ENCODE measurements around the gene DRC1. TPM values are rescaled to one million over a fixed set of nuclear protein-coding genes. Genes with fewer than 3 reads are reported as not detected.

DRC1 gene
- total and polyA plus RNA-seq, 2 of the 13 experiments (the other 11 are each of a cell fraction or from before 2014, with no cell fraction given): 0.07 TPM; not detected in 1

DNA sequence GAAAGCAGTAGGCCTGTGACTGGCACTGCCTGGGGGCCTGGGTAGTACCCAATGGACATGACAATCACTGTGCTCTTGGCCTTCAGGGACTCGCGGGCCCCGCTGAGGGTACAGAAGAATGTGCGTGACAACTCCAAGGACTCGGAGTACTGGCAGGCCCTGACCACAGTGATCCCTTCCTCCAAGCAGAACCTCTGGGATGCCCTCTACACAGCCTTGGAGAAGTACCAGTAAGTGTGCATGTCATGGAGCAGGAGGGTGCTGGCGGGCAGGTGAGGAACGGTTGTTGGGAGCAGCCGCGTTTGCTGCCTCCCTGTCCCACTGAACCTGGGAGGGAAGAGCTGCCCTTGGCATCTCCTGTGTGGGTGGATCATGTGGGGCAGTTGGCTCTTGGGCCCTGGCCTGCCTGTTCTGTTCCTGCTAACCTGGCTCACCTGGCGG, 52.9 kb downstream of the DRC1 start:
- Histone ChIP-seq H3K4me3 (replicated peaks in 1 of 3; ENCODE audit: insufficient read depth in 1 of 3, low read depth in 2 of 3, low read length in 3 of 3) (no peak overlapping the region), H3K27me3 (ENCODE audit: control insufficient read depth in 1 of 2, insufficient read depth in 2 of 2, low read length in 2 of 2) (peaks cover 0 to 6% of the 10 kb centered on the region in 2 experiments; a peak in 1 of 5 replicates), H3K27ac (ENCODE audit: extremely low read length, insufficient read depth, low read length) (no peak overlapping the region), H3K79me2 (ENCODE audit: insufficient read depth, low read length) (no peaks in the 10 kb centered on the region), H4K20me1 (ENCODE audit: insufficient read depth, low read length) (no peaks in the 10 kb centered on the region), H3K36me3 (replicated peaks in 1 of 2; ENCODE audit: control insufficient read depth in 1 of 2, insufficient read depth in 2 of 2, low read length in 2 of 2) (no peaks in the 10 kb centered on the region), H3K4me2 (ENCODE audit: low read depth, low read length) (no peak overlapping the region), H3K4me1 (ENCODE audit: insufficient read depth, low read length) (peaks cover 43% of the 10 kb centered on the region), H2AFZ (ENCODE audit: low read length) (no peak overlapping the region), H3K9me3 (ENCODE audit: low read length) (no peaks in the 10 kb centered on the region), H3K9ac (ENCODE audit: insufficient read depth, low read depth, low read length) (no peak overlapping the region)
- intact Hi-C loops (cut with micrococcal nuclease; ENCODE audit: unreplicated experiment): loop anchor here (5.0 kb wide), 2 partner anchors 57 to 122 kb away; no protein-coding TSS in a partner anchor
- no TSS peak for BruUV-seq (replicated peaks)
- POLR2A ChIA-PET: interaction anchor here (1.0 to 6.2 kb wide), 3 partner anchors 10 to 109 kb away, joined by 3 to 52 read pairs (median 6); partner anchors contain the start of genes ADGRF3 and SELENOI
- DNase-seq (ENCODE audit: low spot score) (no peak), FAIRE-seq (no peak), ATAC-seq (no peak)
- CTCF ChIA-PET (ENCODE audit: low intra/inter-chr PET ratio, low total read pairs): no interaction called here
- WGBS (ENCODE audit: low lambda C conversion rate): 82% methylated on average over 10 of the region's 10 CpGs
- in situ Hi-C loops (cut with HindIII; ENCODE audit: extremely low pct_ligation_motif_present, low pct_unique_long_range_greater_than_20kb): no loop called here
- TF ChIP-seq IKZF1 (IDR thresholded peaks at IDR 0.05): no peak
- TF ChIP-seq CSRNP2 (CRISPR knock-in tag; conservative IDR thresholded peaks at IDR 0.05; ENCODE audit: low read depth): no peak
- no peak for TF ChIP-seq PAWR (CRISPR knock-in tag; IDR thresholded peaks at IDR 0.05; ENCODE audit: borderline replicate concordance)
- TF ChIP-seq ZNF446 (CRISPR knock-in tag; IDR thresholded peaks at IDR 0.05): no peak

GRCh38 chr2:26455037-26455669, 53.4 kb downstream of the DRC1 start:
- BruUV-seq (replicated peaks): no TSS peak
- Histone ChIP-seq H3K27me3 (ENCODE audit: control insufficient read depth in 1 of 2, insufficient read depth in 2 of 2, low read length in 2 of 2) (peaks cover 0 to under 1% of the 10 kb centered on the region in 2 experiments; a peak in 1 of 5 replicates), H3K4me1 (ENCODE audit: insufficient read depth, low read length) (peaks cover 43% of the 10 kb centered on the region), H3K36me3 (replicated peaks in 1 of 2; ENCODE audit: control insufficient read depth in 1 of 2, insufficient read depth in 2 of 2, low read length in 2 of 2) (no peaks in the 10 kb centered on the region), H3K79me2 (ENCODE audit: insufficient read depth, low read length) (no peaks in the 10 kb centered on the region), H3K27ac (ENCODE audit: extremely low read length, insufficient read depth, low read length) (no peak overlapping the region), H2AFZ (ENCODE audit: low read length) (no peak overlapping the region), H3K9ac (ENCODE audit: insufficient read depth, low read depth, low read length) (no peak overlapping the region), H3K4me3 (replicated peaks in 1 of 3; ENCODE audit: insufficient read depth in 1 of 3, low read depth in 2 of 3, low read length in 3 of 3) (peak overlapping the region in 1 of 3 experiments; percentile 76; a peak in 1 of 6 replicates), H4K20me1 (ENCODE audit: insufficient read depth, low read length) (no peaks in the 10 kb centered on the region), H3K4me2 (ENCODE audit: low read depth, low read length) (peak overlapping the region; percentile 95), H3K9me3 (ENCODE audit: low read length) (no peaks in the 10 kb centered on the region)
- FAIRE-seq (no peak), DNase-seq (ENCODE audit: low spot score) (no peak), ATAC-seq (no peak)
- WGBS (ENCODE audit: low lambda C conversion rate): 70% methylated on average over 11 of the region's 11 CpGs
- in situ Hi-C loops (cut with HindIII; ENCODE audit: extremely low pct_ligation_motif_present, low pct_unique_long_range_greater_than_20kb) (no loop called here), intact Hi-C loops (cut with micrococcal nuclease; ENCODE audit: unreplicated experiment) (loop anchor here (5.0 kb wide), 2 partner anchors 58 to 123 kb away; no protein-coding TSS in a partner anchor)
- CTCF ChIA-PET (ENCODE audit: low intra/inter-chr PET ratio, low total read pairs): no interaction called here
- POLR2A ChIA-PET: interaction anchor here (0.7 to 6.2 kb wide), 4 partner anchors 11 to 210 kb away, joined by 3 to 52 read pairs (median 4); partner anchors contain the start of genes ADGRF3, HADHA, HADHB and SELENOI
- TF ChIP-seq, protein P1, sequence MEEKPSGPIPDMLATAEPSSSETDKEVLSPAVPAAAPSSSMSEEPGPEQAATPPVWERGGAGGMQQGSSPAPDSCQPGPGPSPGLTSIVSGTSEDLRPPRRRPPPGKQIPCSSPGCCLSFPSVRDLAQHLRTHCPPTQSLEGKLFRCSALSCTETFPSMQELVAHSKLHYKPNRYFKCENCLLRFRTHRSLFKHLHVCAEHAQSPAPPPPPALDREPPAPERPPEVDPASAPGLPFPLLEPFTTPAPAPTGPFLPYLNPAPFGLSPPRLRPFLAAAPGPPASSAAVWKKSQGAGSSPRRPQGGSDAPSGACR (CRISPR knock-in tag; IDR thresholded peaks at IDR 0.05): no peak
- TF ChIP-seq ZNF484 (CRISPR knock-in tag; IDR thresholded peaks at IDR 0.05; ENCODE audit: borderline replicate concordance, low read depth) (0 out of 2 replicates have a peak, but pooled peaks have one; percentile 71), SUZ12 (IDR thresholded peaks at IDR 0.05; ENCODE audit: low read depth, low read length) (no peak), ZBTB4 (CRISPR knock-in tag; IDR thresholded peaks at IDR 0.05; ENCODE audit: borderline replicate concordance) (peak; percentile 38; the same call in 1 of the 2 replicates)
